DND-41 (cell line): Measurements from ENCODE around the gene LSM14A.

Experiments used
- ATAC-seq: fragments of 200-7000 bp; cut with Tn5 transposase; 3 replicates; pipeline ENCODE4 v1.9.1; 2021; ENCODE audit warnings: low read depth; ENCODE audit not compliant: insufficient read depth
- DNase-seq: peaks from one replicate; pipeline ENCODE4 v3.0.0-alpha.2; 2020
- H2AFZ ChIP-seq: 2 replicates; pipeline ENCODE4 v1.6.0; 2012; ENCODE audit warnings: low read depth, low read length
- H3K27ac ChIP-seq: 2 replicates; pipeline ENCODE4 v1.5.1; 2012; ENCODE audit warnings: low read length, inconsistent platforms
- H3K27me3 ChIP-seq: fragments of 200-600 bp; sonication (generic); 2 replicates; pipeline ENCODE4 v1.6.0; 2012; ENCODE audit warnings: low read length, mild to moderate bottlenecking, inconsistent platforms; ENCODE audit not compliant: insufficient read depth, poor library complexity
- H3K36me3 ChIP-seq: 2 replicates; pipeline ENCODE4 v1.5.1; 2012; ENCODE audit warnings: low read length, inconsistent platforms; ENCODE audit not compliant: insufficient read depth
- H3K4me1 ChIP-seq: 2 replicates; pipeline ENCODE4 v1.5.1; 2012; ENCODE audit warnings: mild to moderate bottlenecking, low read length; ENCODE audit not compliant: insufficient read depth
- H3K4me2 ChIP-seq: 2 replicates; pipeline ENCODE4 v1.6.0; 2012; ENCODE audit warnings: mild to moderate bottlenecking, moderate library complexity, low read length, inconsistent platforms; ENCODE audit not compliant: insufficient read depth
- H3K4me3 ChIP-seq, 2 experiments: fragments of 200-600 bp in 1 of 2; shearing (Covaris generic) in 1 of 2; 2 replicates each; pipeline ENCODE4 v1.5.1; 2012 to 2016; ENCODE audit warnings: inconsistent platforms in 2 of 2, low read length in 2 of 2, mild to moderate bottlenecking in 2 of 2, low read depth in 1 of 2, moderate library complexity in 1 of 2
- H3K79me2 ChIP-seq: 2 replicates; pipeline ENCODE4 v1.6.0; 2012; ENCODE audit warnings: low read length, inconsistent platforms; ENCODE audit not compliant: insufficient read depth
- H3K9ac ChIP-seq: 2 replicates; pipeline ENCODE4 v1.6.0; 2012; ENCODE audit warnings: low read depth, mild to moderate bottlenecking, inconsistent platforms, low read length, moderate library complexity
- H3K9me3 ChIP-seq: 2 replicates; pipeline ENCODE4 v1.5.1; 2012; ENCODE audit warnings: low read length, moderate library complexity, mild to moderate bottlenecking, inconsistent platforms; ENCODE audit not compliant: insufficient read depth, severe bottlenecking
- H4K20me1 ChIP-seq: 2 replicates; pipeline ENCODE4 v1.6.0; 2012; ENCODE audit warnings: low read length; ENCODE audit not compliant: insufficient read depth
- EZH2 ChIP-seq: IDR thresholded peaks from 3 replicates; pipeline ENCODE4 v1.6.1; 2012; ENCODE audit warnings: borderline replicate concordance, low read depth, mild to moderate bottlenecking, moderate library complexity, low read length, inconsistent platforms; ENCODE audit not compliant: severe bottlenecking
- TF ChIP-seq, protein P1 (sequence below): IDR thresholded peaks from 2 replicates; pipeline ENCODE4 v1.5.1; 2012; ENCODE audit warnings: borderline replicate concordance, low read length, moderate library complexity, mild to moderate bottlenecking; ENCODE audit not compliant: poor library complexity, severe bottlenecking; ENCODE audit errors: extremely low read depth

Gene LSM14A

GRCh38 chr19:34186205-34186604, 13.9 kb downstream of the LSM14A start:
- H2AFZ ChIP-seq, result no peak overlapping the region
- DNase-seq (no peak), ATAC-seq (no peak)
- peaks cover 91% of the 10 kb centered on the region for H4K20me1 ChIP-seq
- H3K27me3 ChIP-seq, result no peaks in the 10 kb centered on the region
- H3K27ac ChIP-seq, result no peak overlapping the region
- no peaks in the 10 kb centered on the region for H3K9me3 ChIP-seq
- H3K9ac ChIP-seq, result no peak overlapping the region
- TF ChIP-seq EZH2, result no peak
- TF ChIP-seq, protein P1, sequence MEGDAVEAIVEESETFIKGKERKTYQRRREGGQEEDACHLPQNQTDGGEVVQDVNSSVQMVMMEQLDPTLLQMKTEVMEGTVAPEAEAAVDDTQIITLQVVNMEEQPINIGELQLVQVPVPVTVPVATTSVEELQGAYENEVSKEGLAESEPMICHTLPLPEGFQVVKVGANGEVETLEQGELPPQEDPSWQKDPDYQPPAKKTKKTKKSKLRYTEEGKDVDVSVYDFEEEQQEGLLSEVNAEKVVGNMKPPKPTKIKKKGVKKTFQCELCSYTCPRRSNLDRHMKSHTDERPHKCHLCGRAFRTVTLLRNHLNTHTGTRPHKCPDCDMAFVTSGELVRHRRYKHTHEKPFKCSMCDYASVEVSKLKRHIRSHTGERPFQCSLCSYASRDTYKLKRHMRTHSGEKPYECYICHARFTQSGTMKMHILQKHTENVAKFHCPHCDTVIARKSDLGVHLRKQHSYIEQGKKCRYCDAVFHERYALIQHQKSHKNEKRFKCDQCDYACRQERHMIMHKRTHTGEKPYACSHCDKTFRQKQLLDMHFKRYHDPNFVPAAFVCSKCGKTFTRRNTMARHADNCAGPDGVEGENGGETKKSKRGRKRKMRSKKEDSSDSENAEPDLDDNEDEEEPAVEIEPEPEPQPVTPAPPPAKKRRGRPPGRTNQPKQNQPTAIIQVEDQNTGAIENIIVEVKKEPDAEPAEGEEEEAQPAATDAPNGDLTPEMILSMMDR, result no peak
- no peak overlapping the region for H3K4me3 ChIP-seq
- peaks cover 100% of the 10 kb centered on the region for H3K79me2 ChIP-seq
- H3K36me3 ChIP-seq, result peaks cover 6% of the 10 kb centered on the region; the same call in 1 of the 2 replicates
- no peak overlapping the region for H3K4me2 ChIP-seq
- H3K4me1 ChIP-seq, result no peaks in the 10 kb centered on the region; the same call in 1 of the 2 replicates

GRCh38 chr19:34187011-34187410, 14.7 kb downstream of the LSM14A start:
- Histone ChIP-seq H2AFZ (no peak overlapping the region), H3K27ac (no peak overlapping the region), H3K4me2 (no peak overlapping the region), H3K4me1 (no peaks in the 10 kb centered on the region), H3K9me3 (no peaks in the 10 kb centered on the region), H3K36me3 (peaks cover 4% of the 10 kb centered on the region; the same call in 1 of the 2 replicates), H3K4me3 (no peak overlapping the region), H4K20me1 (peaks cover 91% of the 10 kb centered on the region), H3K9ac (no peak overlapping the region), H3K27me3 (no peaks in the 10 kb centered on the region), H3K79me2 (peaks cover 100% of the 10 kb centered on the region)
- no peak for TF ChIP-seq EZH2
- TF ChIP-seq, protein P1, result no peak
- no peak; the same call in 2 of the 3 replicates for ATAC-seq
- DNase-seq, result no peak

- Histone ChIP-seq H3K79me2 (peaks cover 100% of the 10 kb centered on the region), H3K4me3 (no peak overlapping the region), H4K20me1 (peaks cover 95% of the 10 kb centered on the region), H2AFZ (no peak overlapping the region), H3K4me1 (no peaks in the 10 kb centered on the region), H3K27ac (no peak overlapping the region), H3K9ac (no peak overlapping the region), H3K9me3 (no peaks in the 10 kb centered on the region), H3K4me2 (no peak overlapping the region), H3K36me3 (peaks cover 6% of the 10 kb centered on the region; the same call in 1 of the 2 replicates), H3K27me3 (no peaks in the 10 kb centered on the region)
- ATAC-seq (no peak), DNase-seq (no peak)
- TF ChIP-seq, protein P1, result no peak
- no peak for TF ChIP-seq EZH2
Observed at GRCh38 chr19:34188408-34188807, 16.1 kb downstream of the LSM14A start.
